Diencephalon (tissue), 1 donor: Measurements from ENCODE around the gene N4BP3. TPM values are rescaled to one million over a fixed set of nuclear protein-coding genes. Genes with fewer than 3 reads are reported as not detected.

ENCODE experiments used
- total RNA-seq: library from RNA; depleted of rRNA; stranded (reverse); fragments of >200 nt; gene quantifications from one replicate; pipeline ENCODE4 v1.2.3, GENCODE V29; 2014

The N4BP3 gene, protein sequence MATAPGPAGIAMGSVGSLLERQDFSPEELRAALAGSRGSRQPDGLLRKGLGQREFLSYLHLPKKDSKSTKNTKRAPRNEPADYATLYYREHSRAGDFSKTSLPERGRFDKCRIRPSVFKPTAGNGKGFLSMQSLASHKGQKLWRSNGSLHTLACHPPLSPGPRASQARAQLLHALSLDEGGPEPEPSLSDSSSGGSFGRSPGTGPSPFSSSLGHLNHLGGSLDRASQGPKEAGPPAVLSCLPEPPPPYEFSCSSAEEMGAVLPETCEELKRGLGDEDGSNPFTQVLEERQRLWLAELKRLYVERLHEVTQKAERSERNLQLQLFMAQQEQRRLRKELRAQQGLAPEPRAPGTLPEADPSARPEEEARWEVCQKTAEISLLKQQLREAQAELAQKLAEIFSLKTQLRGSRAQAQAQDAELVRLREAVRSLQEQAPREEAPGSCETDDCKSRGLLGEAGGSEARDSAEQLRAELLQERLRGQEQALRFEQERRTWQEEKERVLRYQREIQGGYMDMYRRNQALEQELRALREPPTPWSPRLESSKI
- total RNA-seq, result 12.5 TPM

DNA sequence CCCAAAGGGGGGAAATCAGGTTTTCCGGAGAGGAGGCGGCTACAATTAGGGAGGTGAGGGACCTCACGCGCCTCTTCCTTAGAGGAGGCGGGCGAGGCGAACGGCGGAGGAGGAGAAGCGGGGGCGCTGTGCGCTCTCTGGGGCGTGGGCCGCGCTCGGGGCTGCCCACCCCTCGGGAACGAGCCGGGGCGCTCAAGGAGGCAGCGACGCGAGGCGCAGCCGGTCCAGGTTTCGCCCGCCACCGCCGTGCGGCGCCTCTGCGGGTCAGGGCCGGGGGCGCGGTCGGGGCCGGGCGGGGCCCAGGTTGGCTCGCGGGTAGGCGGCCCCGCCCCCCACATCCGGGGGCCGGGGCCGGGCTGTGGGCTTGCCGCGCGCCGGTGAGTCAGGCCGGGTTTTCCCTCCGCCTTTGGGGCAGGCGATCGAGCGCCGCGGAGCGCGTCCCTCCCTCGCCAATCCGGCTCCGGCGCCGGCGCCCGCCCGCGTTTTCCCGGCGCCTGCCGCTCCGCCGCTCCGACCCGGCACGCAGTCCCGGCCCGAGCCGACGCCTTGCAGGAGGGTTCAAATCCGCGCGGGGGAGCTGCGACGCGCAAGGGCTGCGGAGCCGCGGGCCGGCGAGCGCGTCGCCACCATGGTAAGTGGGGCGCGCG, at the start of gene N4BP3:
N4BP3 (plus strand) TSS at position 392 of the 647 bp plus-strand sequence. CDS start 6,052 bp downstream, outside the sequence.

DNA sequence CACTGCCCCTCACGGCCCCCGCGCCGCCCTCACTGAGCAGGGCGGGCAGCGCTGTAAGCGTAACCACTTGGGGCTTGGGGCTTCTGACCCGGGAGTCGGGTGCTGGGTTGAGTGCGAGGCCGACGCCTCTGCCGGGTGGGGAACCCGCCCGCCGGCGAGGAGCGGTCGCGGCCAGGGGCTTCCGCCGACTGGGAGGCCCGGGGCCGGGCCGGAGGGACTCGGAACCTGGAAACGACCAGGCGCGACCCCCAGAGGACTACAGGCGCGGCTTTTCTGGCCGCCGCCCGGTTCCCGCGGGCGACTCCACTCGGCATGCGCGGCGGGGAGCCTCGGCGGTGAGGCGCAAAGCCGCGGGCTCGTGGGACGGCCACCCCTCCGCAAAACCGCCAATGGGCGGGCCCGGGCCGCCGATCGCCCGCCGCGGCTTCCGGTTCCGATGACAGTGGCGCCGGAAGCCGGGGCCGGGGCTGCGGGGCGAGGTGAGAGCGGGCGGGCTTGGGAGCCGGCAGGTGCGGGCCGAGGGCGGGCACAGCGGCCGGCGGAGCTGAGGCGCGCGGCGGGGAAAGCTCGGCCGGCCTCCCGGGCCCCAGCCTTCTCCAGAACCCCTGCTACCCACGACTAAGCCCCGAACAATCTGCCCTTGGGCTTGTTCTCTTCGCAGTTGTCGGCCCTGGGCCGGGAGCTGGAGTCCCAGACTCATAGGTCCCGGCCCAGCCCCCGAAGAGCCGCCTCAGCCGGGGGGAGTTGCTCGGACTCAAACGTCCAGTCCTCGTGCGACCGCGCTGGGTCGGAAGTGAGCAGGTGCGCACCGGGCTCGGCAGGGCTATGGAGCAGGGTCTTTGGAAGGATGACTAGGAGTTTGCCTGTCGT, 17.5 kb downstream of the N4BP3 start, which contains the start of gene RMND5B:
RMND5B (plus strand) TSS at position 439 of the 870 bp plus-strand sequence. CDS start 7,106 bp downstream, outside the sequence.

DNA sequence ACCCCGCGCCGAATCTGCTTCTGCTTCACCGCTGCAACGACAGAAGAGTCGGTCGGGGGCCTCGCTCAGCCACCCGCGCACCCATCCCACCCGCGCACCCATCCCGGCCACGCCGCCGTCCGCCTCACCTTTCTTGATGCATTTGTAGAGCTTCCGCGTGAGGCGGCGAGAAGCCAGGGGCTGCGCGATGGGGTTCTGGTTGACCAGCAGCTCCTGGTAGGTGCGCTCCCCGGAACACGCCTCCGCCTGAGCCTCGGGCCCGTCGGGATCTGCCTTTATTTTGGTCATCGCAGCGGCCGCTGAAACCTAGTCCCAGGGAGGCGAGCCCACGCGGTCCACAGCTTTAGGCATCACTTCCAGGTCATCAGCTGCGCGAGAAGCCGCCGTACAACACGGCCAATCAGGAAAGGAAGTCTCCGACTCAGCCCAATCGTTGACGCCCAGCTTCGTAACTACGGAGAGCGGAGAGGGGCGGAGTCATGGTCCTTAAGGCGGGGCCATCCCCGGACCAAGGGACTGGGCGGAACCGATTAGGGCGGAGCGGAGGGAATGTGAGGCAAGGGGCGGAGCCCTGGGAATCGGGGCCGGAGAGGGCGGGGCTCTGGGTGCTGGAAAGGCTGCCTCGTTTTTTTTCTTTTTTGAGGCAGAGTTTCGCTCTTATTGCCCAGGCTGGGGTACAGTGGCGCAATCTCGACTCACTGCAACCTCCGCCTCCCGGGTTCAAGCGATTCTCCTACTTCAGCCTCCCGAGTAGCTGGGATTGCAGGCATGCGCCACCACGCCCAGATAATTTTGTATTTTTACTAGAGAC, 40.4 kb downstream of the N4BP3 start, which contains the start of gene NHP2:
NHP2 (minus strand) TSS at position 356 of the 811 bp plus-strand sequence; CDS start at position 288, 68 bp downstream.

Other genes with a start within 250 kb of the N4BP3 start
- not detected for gene PROP1, start 117.3 kb upstream of the N4BP3 start, total RNA-seq
- gene RMND5B, start 17.5 kb downstream of the N4BP3 start, total RNA-seq, result 21.7 TPM
- gene NHP2, start 40.4 kb downstream of the N4BP3 start, total RNA-seq, result 80.0 TPM
- not detected for gene GMCL2, start 73.8 kb downstream of the N4BP3 start, total RNA-seq
- 65.3 TPM for gene HNRNPAB, start 91.0 kb downstream of the N4BP3 start, total RNA-seq
- gene PHYKPL, start 119.3 kb downstream of the N4BP3 start, total RNA-seq, result 18.7 TPM